OCI-LY1 (cell line): Measurements from ENCODE around the gene TRIOBP.

Experiments
- CTCF ChIP-seq: fragments of 200-600 bp; sonication (generic), shearing (Covaris generic); IDR thresholded peaks from 2 replicates; pipeline ENCODE4 v1.5.1; 2017; ENCODE audit warnings: mild to moderate bottlenecking, antibody characterized with exemption, low read length, moderate library complexity, mixed read lengths
- EZH2 ChIP-seq: fragments of 200-600 bp; sonication (generic), shearing (Covaris generic); IDR thresholded peaks from 2 replicates; pipeline ENCODE4 v1.8.0; 2017; ENCODE audit warnings: borderline replicate concordance, mixed run types, mild to moderate bottlenecking, antibody characterized with exemption, low read length, moderate library complexity, mixed read lengths

DNA sequence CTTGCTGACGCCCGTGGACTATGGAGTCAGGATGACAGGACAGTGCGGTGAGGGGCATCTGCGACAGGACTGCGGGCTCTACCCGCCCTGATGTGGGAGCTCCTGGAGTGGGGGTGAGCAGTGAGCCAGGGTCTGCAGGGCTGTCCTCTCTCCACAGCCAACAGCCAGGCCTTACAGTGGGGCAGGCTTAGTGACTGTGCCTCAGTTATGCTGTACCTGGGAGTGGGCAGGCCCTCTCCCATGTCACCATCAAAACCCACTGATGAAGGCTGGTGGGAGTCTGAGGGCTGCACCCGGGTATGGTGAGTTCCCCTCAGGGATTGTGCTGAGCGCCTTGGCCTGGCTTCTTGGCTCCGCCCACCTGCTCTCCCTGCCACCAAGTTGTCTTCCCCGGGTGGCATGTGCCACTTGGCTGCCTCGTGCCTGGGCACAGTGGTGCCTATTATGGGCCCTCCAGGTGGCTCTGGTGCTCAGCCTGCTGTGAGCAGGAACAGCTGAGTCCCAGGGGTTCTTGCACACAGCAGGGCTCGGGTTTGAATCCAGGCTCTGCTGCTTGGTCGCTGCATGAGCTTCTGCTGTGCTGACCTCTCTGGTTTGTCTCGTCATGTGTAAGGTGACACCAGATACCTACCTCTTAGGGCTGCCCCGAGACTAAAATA lies 4.1 kb upstream of the TRIOBP start:
- TF ChIP-seq CTCF (no peak), EZH2 (no peak)
